ENCODE results near the gene PITPNC1. TPM values are rescaled to one million over a fixed set of nuclear protein-coding genes. Genes with fewer than 3 reads are reported as not detected.

PITPNC1 gene
- total and polyA plus RNA-seq, 2 experiments from 2014 or later = 5.8 to 7.3 TPM

DNA sequence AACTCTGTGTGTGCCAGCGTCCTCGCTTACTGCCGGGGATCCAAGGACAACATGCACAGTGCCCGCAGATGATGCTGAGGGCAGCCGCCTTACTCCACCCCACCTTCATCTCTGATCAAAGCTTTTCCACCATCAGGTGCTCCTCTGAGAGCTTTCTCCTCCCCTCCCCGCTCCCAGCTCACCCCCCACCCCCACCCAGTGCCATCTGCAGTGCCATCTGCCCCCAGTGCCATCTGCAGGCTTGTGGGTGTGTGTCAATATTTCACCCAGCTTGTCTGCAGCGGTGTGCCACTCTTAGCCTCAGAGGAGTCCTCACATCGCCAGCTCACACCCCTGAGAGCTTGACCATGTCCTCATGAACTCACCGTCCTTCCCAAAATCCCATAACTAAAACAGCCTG, 242.5 kb downstream of the PITPNC1 start:
- in situ Hi-C loops (cut with MboI) = no loop called here
- TF ChIP-seq EZH2phosphoT487 (IDR thresholded peaks at IDR 0.05; ENCODE audit: insufficient read depth, low read depth) (no peak), EZH2 (IDR thresholded peaks at IDR 0.05; ENCODE audit: insufficient read depth, poor library complexity, severe bottlenecking) (no peak)
- no peaks in the 10 kb centered on the region for H3K27me3 ChIP-seq (replicated peaks; ENCODE audit: insufficient read depth)

GRCh38 chr17:67620088-67620487, 243.0 kb downstream of the PITPNC1 start:
- Histone ChIP-seq H3K9me3 (ENCODE audit: low read depth) (no peaks in the 10 kb centered on the region), H4K20me1 (ENCODE audit: insufficient read depth) (no peaks in the 10 kb centered on the region), H3K9me2 (ENCODE audit: insufficient read depth) (no peaks in the 10 kb centered on the region), H3K27ac (no peak overlapping the region), H3K36me3 (ENCODE audit: low read depth) (no peaks in the 10 kb centered on the region), H3K9ac (no peak overlapping the region), H3K4me1 (ENCODE audit: insufficient read depth) (no peaks in the 10 kb centered on the region), H3F3A (ENCODE audit: insufficient read depth) (no peaks in the 10 kb centered on the region), H3K27me3 (replicated peaks; ENCODE audit: insufficient read depth) (no peaks in the 10 kb centered on the region), H3K79me2 (ENCODE audit: insufficient read depth) (no peaks in the 10 kb centered on the region), H3K4me3 (no peak overlapping the region), H2AFZ (no peak overlapping the region), H3K4me2 (ENCODE audit: unreplicated experiment) (no peak overlapping the region)
- in situ Hi-C loops (cut with MboI) = loop anchor here (10.0 kb wide), 1 partner anchor 245 kb away; the partner anchor contains the start of gene PITPNC1
- 94 to 98% methylated on average over 8 of the region's 8 CpGs for WGBS, 2 experiments (ENCODE audit: low coverage in 1 of 2, low lambda C conversion rate in 2 of 2, missing lambda C conversion rate in 2 of 2)
- no peak for DNase-seq
- TF ChIP-seq EZH2phosphoT487 (IDR thresholded peaks at IDR 0.05; ENCODE audit: insufficient read depth, low read depth) (no peak), EZH2 (IDR thresholded peaks at IDR 0.05; ENCODE audit: insufficient read depth, poor library complexity, severe bottlenecking) (no peak)

More for the DNA sequence above, 242.5 kb downstream of the PITPNC1 start:
- Histone ChIP-seq H3K9me3 (ENCODE audit: low read depth) (no peaks in the 10 kb centered on the region), H3K36me3 (ENCODE audit: low read depth) (no peaks in the 10 kb centered on the region), H4K20me1 (ENCODE audit: insufficient read depth) (no peaks in the 10 kb centered on the region), H3K4me2 (ENCODE audit: unreplicated experiment) (no peak overlapping the region), H3K4me1 (ENCODE audit: insufficient read depth) (no peaks in the 10 kb centered on the region), H3K27ac (no peak overlapping the region), H3F3A (ENCODE audit: insufficient read depth) (no peaks in the 10 kb centered on the region), H3K9ac (no peak overlapping the region), H3K4me3 (no peak overlapping the region), H2AFZ (no peak overlapping the region), H3K9me2 (ENCODE audit: insufficient read depth) (no peaks in the 10 kb centered on the region), H3K79me2 (ENCODE audit: insufficient read depth) (no peaks in the 10 kb centered on the region)
- no peak for DNase-seq
- WGBS, 2 experiments (ENCODE audit: low coverage in 1 of 2, low lambda C conversion rate in 2 of 2, missing lambda C conversion rate in 2 of 2) = 96 to 97% methylated on average over 8 to 9 of the region's 9 CpGs

- Histone ChIP-seq H3F3A (ENCODE audit: insufficient read depth) (no peaks in the 10 kb centered on the region), H3K79me2 (ENCODE audit: insufficient read depth) (no peaks in the 10 kb centered on the region), H3K36me3 (ENCODE audit: low read depth) (no peaks in the 10 kb centered on the region), H3K9me3 (ENCODE audit: low read depth) (no peaks in the 10 kb centered on the region), H3K9ac (no peak overlapping the region), H3K9me2 (ENCODE audit: insufficient read depth) (no peaks in the 10 kb centered on the region), H3K4me3 (no peak overlapping the region), H3K27ac (no peak overlapping the region), H3K4me2 (ENCODE audit: unreplicated experiment) (no peak overlapping the region), H4K20me1 (ENCODE audit: insufficient read depth) (no peaks in the 10 kb centered on the region), H3K27me3 (replicated peaks; ENCODE audit: insufficient read depth) (no peaks in the 10 kb centered on the region), H3K4me1 (ENCODE audit: insufficient read depth) (no peaks in the 10 kb centered on the region), H2AFZ (no peak overlapping the region)
- DNase-seq = no peak
- in situ Hi-C loops (cut with MboI) = loop anchor here (10.0 kb wide), 1 partner anchor 246 kb away; the partner anchor contains the start of gene PITPNC1
- 96 to 99% methylated on average over 8 of the region's 8 CpGs for WGBS, 2 experiments (ENCODE audit: low coverage in 1 of 2, low lambda C conversion rate in 2 of 2, missing lambda C conversion rate in 2 of 2)
- TF ChIP-seq EZH2phosphoT487 (IDR thresholded peaks at IDR 0.05; ENCODE audit: insufficient read depth, low read depth) (no peak), EZH2 (IDR thresholded peaks at IDR 0.05; ENCODE audit: insufficient read depth, poor library complexity, severe bottlenecking) (no peak)
Measured at GRCh38 chr17:67620636-67621035, 243.6 kb downstream of the PITPNC1 start.

GRCh38 chr17:67623767-67624166, 246.7 kb downstream of the PITPNC1 start:
- in situ Hi-C loops (cut with MboI) = loop anchor here (10.0 kb wide), 1 partner anchor 249 kb away; the partner anchor contains the start of gene PITPNC1
- TF ChIP-seq EZH2phosphoT487 (IDR thresholded peaks at IDR 0.05; ENCODE audit: insufficient read depth, low read depth) (no peak), EZH2 (IDR thresholded peaks at IDR 0.05; ENCODE audit: insufficient read depth, poor library complexity, severe bottlenecking) (no peak)
- H3F3A ChIP-seq (ENCODE audit: insufficient read depth) = no peaks in the 10 kb centered on the region
- no peak overlapping the region for H2AFZ ChIP-seq
- H3K4me2 ChIP-seq (ENCODE audit: unreplicated experiment) = no peak overlapping the region
- no peak for DNase-seq
- H3K9ac ChIP-seq = no peak overlapping the region
- no peaks in the 10 kb centered on the region for H3K9me3 ChIP-seq (ENCODE audit: low read depth)
- H4K20me1 ChIP-seq (ENCODE audit: insufficient read depth) = no peaks in the 10 kb centered on the region
- no peaks in the 10 kb centered on the region for H3K27me3 ChIP-seq (replicated peaks; ENCODE audit: insufficient read depth)
- no peaks in the 10 kb centered on the region for H3K4me1 ChIP-seq (ENCODE audit: insufficient read depth)
- no peaks in the 10 kb centered on the region for H3K79me2 ChIP-seq (ENCODE audit: insufficient read depth)
- H3K9me2 ChIP-seq (ENCODE audit: insufficient read depth) = no peaks in the 10 kb centered on the region
- no peaks in the 10 kb centered on the region for H3K36me3 ChIP-seq (ENCODE audit: low read depth)
- no peak overlapping the region for H3K27ac ChIP-seq
- no peak overlapping the region for H3K4me3 ChIP-seq
- WGBS, 2 experiments (ENCODE audit: low coverage in 1 of 2, low lambda C conversion rate in 2 of 2, missing lambda C conversion rate in 2 of 2) = 95 to 97% methylated on average over 2 of the region's 2 CpGs

All from GM23248 (cell line).